ENCODE results near the gene TMEM175.

DNA sequence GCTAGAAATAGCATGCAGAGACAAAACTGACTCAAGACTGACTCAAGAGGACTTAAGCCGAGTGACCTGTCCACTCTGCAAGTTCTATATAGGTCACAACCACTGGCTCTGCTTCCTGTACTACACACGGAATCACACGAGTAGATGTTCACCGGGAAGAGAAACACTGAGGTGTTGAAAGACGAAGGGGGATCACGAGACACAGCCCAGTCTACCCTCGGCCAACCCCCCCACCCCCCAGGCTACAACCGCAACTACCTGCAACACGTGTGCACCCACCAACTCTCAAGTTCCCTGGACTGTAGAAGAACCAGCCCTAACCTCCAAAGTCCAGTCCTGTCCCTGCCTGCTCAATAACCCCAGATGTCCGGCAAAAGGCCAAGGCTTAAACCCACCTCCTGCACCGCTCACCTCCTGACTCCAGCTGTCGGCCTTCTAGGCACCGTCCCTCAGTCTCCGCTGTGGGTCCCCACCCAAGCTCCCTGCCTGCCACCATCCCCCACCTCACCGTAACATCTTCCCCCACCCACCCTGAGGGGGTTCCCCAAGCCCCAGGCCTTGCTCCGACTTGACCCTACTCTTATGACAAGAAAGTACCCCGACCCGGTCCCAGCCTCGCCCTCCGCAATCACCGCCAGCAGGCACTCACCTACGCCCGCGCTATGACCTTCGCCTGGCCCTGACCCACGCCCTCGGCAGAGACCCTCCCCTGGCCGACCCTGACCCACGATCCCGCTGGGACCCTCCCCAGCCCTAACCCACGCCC is 883 bp upstream of the TMEM175 start:
- TF ChIP-seq, protein P1, sequence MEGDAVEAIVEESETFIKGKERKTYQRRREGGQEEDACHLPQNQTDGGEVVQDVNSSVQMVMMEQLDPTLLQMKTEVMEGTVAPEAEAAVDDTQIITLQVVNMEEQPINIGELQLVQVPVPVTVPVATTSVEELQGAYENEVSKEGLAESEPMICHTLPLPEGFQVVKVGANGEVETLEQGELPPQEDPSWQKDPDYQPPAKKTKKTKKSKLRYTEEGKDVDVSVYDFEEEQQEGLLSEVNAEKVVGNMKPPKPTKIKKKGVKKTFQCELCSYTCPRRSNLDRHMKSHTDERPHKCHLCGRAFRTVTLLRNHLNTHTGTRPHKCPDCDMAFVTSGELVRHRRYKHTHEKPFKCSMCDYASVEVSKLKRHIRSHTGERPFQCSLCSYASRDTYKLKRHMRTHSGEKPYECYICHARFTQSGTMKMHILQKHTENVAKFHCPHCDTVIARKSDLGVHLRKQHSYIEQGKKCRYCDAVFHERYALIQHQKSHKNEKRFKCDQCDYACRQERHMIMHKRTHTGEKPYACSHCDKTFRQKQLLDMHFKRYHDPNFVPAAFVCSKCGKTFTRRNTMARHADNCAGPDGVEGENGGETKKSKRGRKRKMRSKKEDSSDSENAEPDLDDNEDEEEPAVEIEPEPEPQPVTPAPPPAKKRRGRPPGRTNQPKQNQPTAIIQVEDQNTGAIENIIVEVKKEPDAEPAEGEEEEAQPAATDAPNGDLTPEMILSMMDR (optimal IDR thresholded peaks at IDR 0.05 in 1 of 3, IDR thresholded peaks at IDR 0.05 in 1 of 3, conservative IDR thresholded peaks at IDR 0.05 in 1 of 3; ENCODE audit: extremely low read depth in 1 of 3, insufficient read depth in 2 of 3, low read length in 3 of 3): no peak
- no peak for TF ChIP-seq EZH2 (IDR thresholded peaks at IDR 0.05; ENCODE audit: low read length)
